GM12892 (cell line): ENCODE results near the gene HADH.

Experiments used
- POLR2A ChIP-seq: IDR thresholded peaks from 2 replicates; pipeline ENCODE4 v1.6.1; 2011; ENCODE audit warnings: low read depth, low read length, control low read depth
- POLR2AphosphoS5 ChIP-seq: IDR thresholded peaks from 2 replicates; pipeline ENCODE4 v1.6.1; 2011; ENCODE audit warnings: low read depth, low read length, control low read depth
- TAF1 ChIP-seq: IDR thresholded peaks from 2 replicates; pipeline ENCODE4 v1.6.1; 2011; ENCODE audit warnings: low read depth, mild to moderate bottlenecking, control low read depth, low read length, borderline replicate concordance

DNA sequence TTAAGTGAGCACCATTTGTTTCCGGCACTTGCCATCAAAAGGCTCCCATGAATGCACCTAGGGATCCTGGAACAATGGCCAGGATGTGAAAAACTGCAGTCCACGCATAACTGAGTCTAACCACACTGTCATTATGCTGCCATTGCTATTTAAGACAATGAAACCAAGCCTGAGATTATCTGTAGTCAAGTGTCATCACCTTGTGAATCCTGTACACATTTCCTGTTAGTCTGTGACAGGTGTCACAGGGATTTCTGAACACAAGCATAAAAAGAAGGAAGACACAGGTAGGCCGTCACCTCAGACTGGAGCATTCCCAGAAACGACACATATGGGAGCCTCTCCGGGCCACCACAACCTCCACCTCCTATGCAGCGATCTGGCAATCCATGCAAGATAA, 66.7 kb downstream of the HADH start:
- TF ChIP-seq POLR2A (no peak), POLR2AphosphoS5 (no peak), TAF1 (no peak)
